ENCODE data around the gene PPY. TPM values are rescaled to one million over a fixed set of nuclear protein-coding genes. Genes with fewer than 3 reads are reported as not detected.
"Not testable (repeated sequence)": the region's sequence is repeated elsewhere in the genome, so short reads cannot be mapped to it uniquely, and the experiment has no call there.

PPY gene
- total RNA-seq, 1 donor from 2014 or later, result not detected

DNA sequence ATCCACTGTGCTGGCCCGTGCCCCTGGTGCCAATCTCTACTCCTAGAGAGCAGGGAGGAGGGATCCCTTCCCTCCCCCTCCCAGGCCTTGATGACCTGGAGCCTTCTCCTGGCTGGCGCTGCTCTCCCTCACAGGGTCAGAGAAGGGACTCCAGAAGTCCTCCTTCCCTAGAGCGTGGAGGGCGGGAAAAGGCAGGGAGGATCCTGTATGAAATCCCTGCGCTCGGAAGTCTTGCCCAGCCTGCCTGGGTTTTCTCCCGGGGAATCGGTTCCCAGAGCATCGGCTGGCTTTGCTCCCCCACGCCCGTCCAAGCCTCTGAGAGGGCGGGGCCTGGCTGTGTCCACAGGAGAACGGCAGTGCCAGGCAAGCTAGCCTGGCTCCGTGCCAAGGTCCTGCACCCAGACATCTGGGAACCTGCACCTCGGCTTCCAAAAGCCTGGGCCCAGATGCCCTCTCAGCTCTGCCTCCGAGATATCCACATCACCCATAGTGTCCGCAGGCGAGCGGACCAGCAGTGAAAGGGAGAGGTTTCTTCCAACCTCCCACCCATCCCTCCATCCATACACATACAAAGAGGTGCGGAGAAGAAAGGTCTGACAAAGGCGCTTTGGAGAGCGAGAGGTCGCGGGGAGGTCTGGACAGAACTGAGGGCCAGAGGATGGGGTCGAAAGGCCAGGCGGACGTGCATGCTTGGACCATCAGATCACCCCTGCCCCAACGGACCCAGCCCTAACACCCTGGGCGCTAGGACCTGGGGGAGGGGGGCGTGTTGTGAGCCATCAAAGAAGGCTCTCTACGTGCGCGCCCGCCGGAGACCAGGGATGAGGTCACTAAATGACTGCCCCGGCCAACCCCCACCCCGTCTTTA lies 36.1 kb downstream of the PPY start:
- Mint-ChIP-seq H3K9me3 (no peaks in the 10 kb centered on the region), H3K27me3 (ENCODE audit: low read depth) (peaks cover 54% of the 10 kb centered on the region), H3K36me3 (ENCODE audit: low read depth) (no peaks in the 10 kb centered on the region), H3K4me3 (ENCODE audit: low read depth) (no peak overlapping the region), H3K27ac (no peak overlapping the region), H3K4me1 (ENCODE audit: low read depth) (peaks cover 2% of the 10 kb centered on the region)
- intact Hi-C loops (cut with micrococcal nuclease), result no loop called here
- DNase-seq (ENCODE audit: low spot score), result no peak

- Mint-ChIP-seq H3K4me1 (ENCODE audit: low read depth) (peaks cover 7% of the 10 kb centered on the region), H3K27me3 (ENCODE audit: low read depth) (peaks cover 56% of the 10 kb centered on the region), H3K9me3 (no peaks in the 10 kb centered on the region), H3K4me3 (ENCODE audit: low read depth) (no peak overlapping the region), H3K36me3 (ENCODE audit: low read depth) (no peaks in the 10 kb centered on the region), H3K27ac (no peak overlapping the region)
- DNase-seq (ENCODE audit: low spot score), result no peak
- intact Hi-C loops (cut with micrococcal nuclease), result no loop called here
These were observed 36.8 kb downstream of the PPY start for GRCh38 chr17:43905400-43905984.

- H3K27me3 Mint-ChIP-seq (ENCODE audit: low read depth), result peaks cover 42% of the 10 kb centered on the region
- no peak overlapping the region for H3K4me3 Mint-ChIP-seq (ENCODE audit: low read depth)
- H3K9me3 Mint-ChIP-seq, result no peaks in the 10 kb centered on the region
These were observed 40.3 kb downstream of the PPY start for GRCh38 chr17:43901861-43902589.

DNA sequence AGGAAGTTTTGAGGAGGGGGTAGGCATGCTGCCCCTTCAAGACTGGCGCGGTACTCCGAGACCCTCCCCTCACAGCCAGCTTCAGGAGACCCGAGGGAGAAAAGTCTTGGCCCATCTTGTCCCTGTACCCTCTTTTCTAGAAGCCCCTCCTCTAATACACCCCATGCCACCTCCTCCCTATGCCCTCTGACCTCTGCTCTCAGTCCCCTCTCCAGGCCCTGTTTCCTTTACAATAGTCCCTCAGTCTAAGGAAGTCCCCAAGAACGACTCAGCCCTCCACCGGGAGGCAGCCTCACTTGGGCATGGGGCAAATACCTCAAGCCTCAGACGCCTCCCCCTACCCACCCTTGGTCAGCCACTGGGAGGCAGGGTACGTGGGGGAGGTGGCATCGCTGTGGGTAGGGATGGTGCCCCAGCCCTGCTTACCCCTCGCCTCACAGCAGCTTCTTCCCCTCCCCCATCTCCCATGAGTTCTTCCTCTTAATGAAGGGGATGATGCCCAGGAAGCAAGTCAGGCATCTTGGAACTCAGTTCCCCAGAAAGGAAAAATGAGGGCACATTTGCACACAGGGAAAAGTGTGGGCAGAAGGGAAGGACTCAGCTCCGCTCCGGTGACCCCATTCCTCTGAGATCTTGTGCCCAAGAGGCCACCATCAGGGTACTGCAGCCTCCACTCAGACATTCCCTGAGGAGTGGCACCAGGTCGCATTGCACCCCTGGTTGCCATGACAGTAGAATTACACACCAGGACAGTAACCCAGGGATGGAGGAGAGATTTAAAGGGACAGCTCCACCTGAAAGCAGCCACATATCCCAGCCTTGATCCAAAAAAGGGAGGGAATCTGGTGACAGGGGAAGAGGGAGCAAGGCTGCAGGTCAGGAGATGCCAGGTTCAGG lies 41.2 kb downstream of the PPY start:
- Mint-ChIP-seq H3K4me1 (ENCODE audit: low read depth) (peaks cover 5% of the 10 kb centered on the region), H3K9me3 (no peaks in the 10 kb centered on the region), H3K36me3 (ENCODE audit: low read depth) (no peaks in the 10 kb centered on the region), H3K4me3 (ENCODE audit: low read depth) (peak overlapping the region; percentile 78), H3K27ac (no peak overlapping the region), H3K27me3 (ENCODE audit: low read depth) (peaks cover 38% of the 10 kb centered on the region)
- no peak for DNase-seq (ENCODE audit: low spot score)
- intact Hi-C loops (cut with micrococcal nuclease), result no loop called here

More at GRCh38 chr17:43901861-43902589, 40.3 kb downstream of the PPY start:
- Mint-ChIP-seq H3K36me3 (ENCODE audit: low read depth) (no peaks in the 10 kb centered on the region), H3K4me1 (ENCODE audit: low read depth) (peaks cover 7% of the 10 kb centered on the region), H3K27ac (no peak overlapping the region)
- DNase-seq (ENCODE audit: low spot score), result no peak
- intact Hi-C loops (cut with micrococcal nuclease), result no loop called here

DNA sequence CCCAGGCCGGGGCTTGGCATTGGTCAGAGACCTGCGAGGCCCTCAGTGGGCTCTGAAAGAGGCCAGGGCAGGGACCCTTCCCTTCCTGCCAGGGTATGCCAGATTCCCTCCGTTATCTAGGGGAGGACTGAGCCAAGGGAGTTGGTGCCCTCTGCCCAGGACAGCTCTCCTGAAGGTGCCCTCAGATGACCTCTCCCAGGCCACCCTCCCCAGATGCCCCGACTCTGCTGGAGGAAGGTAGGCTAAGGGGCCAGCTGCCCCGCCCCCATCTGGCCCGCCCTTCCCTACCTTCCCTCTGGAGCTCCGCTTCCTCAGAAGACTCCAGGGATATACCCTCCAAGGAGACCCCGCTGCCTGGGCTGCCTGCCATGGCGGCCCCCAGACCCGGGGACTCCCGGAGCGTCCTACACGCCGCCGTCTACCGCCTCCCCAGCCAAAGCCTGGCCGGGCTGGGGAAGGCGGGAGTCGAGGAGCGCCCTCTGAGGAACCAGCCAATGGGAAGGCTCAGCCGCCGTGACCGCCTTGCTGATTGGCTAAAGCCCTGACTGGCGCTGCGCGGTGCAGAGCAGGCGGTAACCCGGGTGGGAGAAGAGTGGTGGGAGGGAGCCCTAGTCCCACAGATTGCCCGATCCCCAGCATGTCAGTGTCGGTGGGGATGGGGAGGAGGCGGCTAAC lies 42.0 kb downstream of the PPY start:
- H3K27ac Mint-ChIP-seq, result no peak overlapping the region
- peak overlapping the region; percentile 78 for H3K4me3 Mint-ChIP-seq (ENCODE audit: low read depth)
- no peaks in the 10 kb centered on the region for H3K36me3 Mint-ChIP-seq (ENCODE audit: low read depth)
- intact Hi-C loops (cut with micrococcal nuclease), result no loop called here
- peaks cover 35% of the 10 kb centered on the region for H3K27me3 Mint-ChIP-seq (ENCODE audit: low read depth)
- no peaks in the 10 kb centered on the region for H3K9me3 Mint-ChIP-seq
- DNase-seq (ENCODE audit: low spot score), result peak; percentile 79
- H3K4me1 Mint-ChIP-seq (ENCODE audit: low read depth), result peaks cover 5% of the 10 kb centered on the region

- no peak for DNase-seq (ENCODE audit: low spot score)
- H3K36me3 Mint-ChIP-seq (ENCODE audit: low read depth), result no peaks in the 10 kb centered on the region
- H3K27ac Mint-ChIP-seq, result no peak overlapping the region
- H3K9me3 Mint-ChIP-seq, result no peaks in the 10 kb centered on the region
- H3K4me1 Mint-ChIP-seq (ENCODE audit: low read depth), result peaks cover 5% of the 10 kb centered on the region
- intact Hi-C loops (cut with micrococcal nuclease), result no loop called here
- H3K4me3 Mint-ChIP-seq (ENCODE audit: low read depth), result no peak overlapping the region
- H3K27me3 Mint-ChIP-seq (ENCODE audit: low read depth), result peaks cover 19% of the 10 kb centered on the region
These were observed 43.8 kb downstream of the PPY start for GRCh38 chr17:43898446-43898845.

- Mint-ChIP-seq H3K36me3 (ENCODE audit: low read depth) (no peaks in the 10 kb centered on the region), H3K4me1 (ENCODE audit: low read depth) (peaks cover 5% of the 10 kb centered on the region), H3K27me3 (ENCODE audit: low read depth) (peaks cover 17% of the 10 kb centered on the region), H3K27ac (no peak overlapping the region), H3K9me3 (no peaks in the 10 kb centered on the region), H3K4me3 (ENCODE audit: low read depth) (no peak overlapping the region)
- DNase-seq (ENCODE audit: low spot score), result no peak
- intact Hi-C loops (cut with micrococcal nuclease), result no loop called here
These were observed 44.4 kb downstream of the PPY start for GRCh38 chr17:43897831-43898230.

GRCh38 chr17:43894494-43894893 lies 47.8 kb downstream of the PPY start:
- intact Hi-C loops (cut with micrococcal nuclease), result not testable (repeated sequence)

GRCh38 chr17:43892647-43892952 lies 49.7 kb downstream of the PPY start:
- Mint-ChIP-seq H3K4me3 (ENCODE audit: low read depth) (no peak overlapping the region), H3K27me3 (ENCODE audit: low read depth) (peaks cover 12% of the 10 kb centered on the region), H3K36me3 (ENCODE audit: low read depth) (no peaks in the 10 kb centered on the region), H3K27ac (no peak overlapping the region), H3K9me3 (no peaks in the 10 kb centered on the region), H3K4me1 (ENCODE audit: low read depth) (no peaks in the 10 kb centered on the region)
- no peak for DNase-seq (ENCODE audit: low spot score)
- intact Hi-C loops (cut with micrococcal nuclease), result no loop called here

More at GRCh38 chr17:43894494-43894893, 47.8 kb downstream of the PPY start:
- not testable (repeated sequence) for H3K27me3 Mint-ChIP-seq (ENCODE audit: low read depth); H3K36me3 Mint-ChIP-seq (ENCODE audit: low read depth); DNase-seq (ENCODE audit: low spot score); H3K27ac Mint-ChIP-seq; H3K9me3 Mint-ChIP-seq; H3K4me1 Mint-ChIP-seq (ENCODE audit: low read depth); H3K4me3 Mint-ChIP-seq (ENCODE audit: low read depth)

DNA sequence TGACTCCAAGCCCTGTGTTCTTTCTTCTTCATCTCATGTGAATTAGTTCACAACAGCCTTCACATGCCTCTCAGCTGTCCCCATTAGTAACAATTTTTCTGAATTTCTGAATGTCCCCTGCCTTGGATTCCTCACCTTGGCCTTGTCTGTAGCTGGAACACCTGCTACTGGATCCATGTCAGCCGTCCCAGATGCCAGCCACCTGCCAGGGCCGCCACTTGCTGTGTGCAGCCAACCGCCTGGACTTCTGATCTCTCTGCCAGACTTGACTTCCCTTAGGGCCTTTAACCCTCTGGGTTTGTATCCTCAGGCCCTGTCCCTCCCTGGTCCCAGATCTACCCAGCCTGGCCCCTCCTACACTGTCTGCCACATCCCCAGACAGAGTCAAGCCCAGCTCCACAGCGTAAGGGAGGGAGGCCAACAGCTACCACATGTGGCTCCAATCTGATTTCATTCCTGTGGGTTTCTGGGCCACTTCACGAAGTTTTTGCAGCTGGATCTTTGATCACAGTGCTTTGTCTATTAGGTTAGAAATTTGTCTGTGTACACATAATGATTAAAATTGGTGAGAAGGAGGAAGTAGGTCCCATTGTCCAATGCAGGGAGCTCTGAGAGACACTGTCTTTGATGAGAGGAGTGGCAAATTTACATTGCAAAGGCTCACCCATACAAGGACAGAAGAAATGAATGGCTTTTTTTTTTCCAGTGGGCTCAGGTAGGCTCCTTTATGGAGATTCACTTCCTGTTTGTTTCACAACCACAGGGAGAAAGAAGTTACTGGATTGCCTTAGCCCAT lies 50.2 kb downstream of the PPY start:
- no peak for DNase-seq (ENCODE audit: low spot score)
- H3K9me3 Mint-ChIP-seq, result no peaks in the 10 kb centered on the region
- H3K36me3 Mint-ChIP-seq (ENCODE audit: low read depth), result no peaks in the 10 kb centered on the region
- intact Hi-C loops (cut with micrococcal nuclease), result no loop called here
- H3K4me1 Mint-ChIP-seq (ENCODE audit: low read depth), result no peaks in the 10 kb centered on the region
- no peak overlapping the region for H3K27ac Mint-ChIP-seq
- H3K27me3 Mint-ChIP-seq (ENCODE audit: low read depth), result peaks cover 12% of the 10 kb centered on the region
- no peak overlapping the region for H3K4me3 Mint-ChIP-seq (ENCODE audit: low read depth)
